ENCODE data around the gene ZBTB5. TPM values are rescaled to one million over a fixed set of nuclear protein-coding genes. Genes with fewer than 3 reads are reported as not detected.

Gene ZBTB5
- total RNA-seq, 2 donors from 2014 or later = 13.9 to 16.5 TPM

GRCh38 chr9:37424204-37424685, 41.0 kb downstream of the ZBTB5 start:
- no peaks in the 10 kb centered on the region for H3K9me3 ChIP-seq (ENCODE audit: control insufficient read depth, low read length, poor library complexity, severe bottlenecking)
- Mint-ChIP-seq H3K27ac (peak overlapping the region; percentile 94), H3K4me3 (no peak overlapping the region), H3K27me3 (no peaks in the 10 kb centered on the region), H3K4me1 (peaks cover 16% of the 10 kb centered on the region), H3K36me3 (ENCODE audit: low read depth) (no peaks in the 10 kb centered on the region)
- DNase-seq (no peak), ATAC-seq (no peak)

- Mint-ChIP-seq H3K36me3 (ENCODE audit: low read depth) (no peaks in the 10 kb centered on the region), H3K4me3 (peak overlapping the region; percentile 96), H3K27me3 (no peaks in the 10 kb centered on the region), H3K27ac (peak overlapping the region; percentile 94), H3K4me1 (peaks cover 16% of the 10 kb centered on the region)
- ATAC-seq = no peak
- no peak for DNase-seq
- no peaks in the 10 kb centered on the region for H3K9me3 ChIP-seq (ENCODE audit: control insufficient read depth, low read length, poor library complexity, severe bottlenecking)
Observed at GRCh38 chr9:37423508-37423907, 41.7 kb downstream of the ZBTB5 start.

- H3K9me3 ChIP-seq (ENCODE audit: control insufficient read depth, low read length, poor library complexity, severe bottlenecking) = no peaks in the 10 kb centered on the region
- no peaks in the 10 kb centered on the region for H3K36me3 Mint-ChIP-seq (ENCODE audit: low read depth)
- H3K4me1 Mint-ChIP-seq = peaks cover 16% of the 10 kb centered on the region
- peak within 1 kb of the TSS; percentile 94 for H3K27ac Mint-ChIP-seq
- peak within 1 kb of the TSS; percentile 96 for H3K4me3 Mint-ChIP-seq
- peak; percentile 99 for ATAC-seq
- no peaks in the 10 kb centered on the region for H3K27me3 Mint-ChIP-seq
- peak; percentile 78 to 82 (median 81) for DNase-seq
Observed at GRCh38 chr9:37422289-37423104, 42.8 kb downstream of the ZBTB5 start, which contains the start of gene GRHPR. TSS of gene GRHPR (plus strand) at chr9:37422696. CDS start at chr9:37422751, 55 bp downstream.

- H3K9me3 ChIP-seq (ENCODE audit: control insufficient read depth, low read length, poor library complexity, severe bottlenecking) = no peaks in the 10 kb centered on the region
- Mint-ChIP-seq H3K36me3 (ENCODE audit: low read depth) (no peaks in the 10 kb centered on the region), H3K27ac (peak overlapping the region; percentile 94), H3K4me1 (peaks cover 16% of the 10 kb centered on the region), H3K4me3 (peak overlapping the region; percentile 96), H3K27me3 (no peaks in the 10 kb centered on the region)
- no peak for ATAC-seq
- DNase-seq = no peak
Observed at GRCh38 chr9:37421914-37422288, 43.3 kb downstream of the ZBTB5 start.

GRCh38 chr9:37420271-37421215, 44.7 kb downstream of the ZBTB5 start:
- Mint-ChIP-seq H3K27me3 (peaks cover under 1% of the 10 kb centered on the region), H3K4me3 (no peak overlapping the region), H3K27ac (no peak overlapping the region), H3K4me1 (peaks cover 16% of the 10 kb centered on the region), H3K36me3 (ENCODE audit: low read depth) (no peaks in the 10 kb centered on the region)
- DNase-seq (no peak), ATAC-seq (no peak)
- no peaks in the 10 kb centered on the region for H3K9me3 ChIP-seq (ENCODE audit: control insufficient read depth, low read length, poor library complexity, severe bottlenecking)

GRCh38 chr9:37419204-37419603, 46.0 kb downstream of the ZBTB5 start:
- no peak overlapping the region for H3K4me3 Mint-ChIP-seq
- peaks cover 22% of the 10 kb centered on the region for H3K4me1 Mint-ChIP-seq
- DNase-seq = no peak
- peaks cover 8% of the 10 kb centered on the region for H3K27me3 Mint-ChIP-seq
- H3K9me3 ChIP-seq (ENCODE audit: control insufficient read depth, low read length, poor library complexity, severe bottlenecking) = no peaks in the 10 kb centered on the region
- ATAC-seq = no peak
- H3K36me3 Mint-ChIP-seq (ENCODE audit: low read depth) = peaks cover 3% of the 10 kb centered on the region
- H3K27ac Mint-ChIP-seq = peak overlapping the region; percentile 62

- H3K36me3 Mint-ChIP-seq (ENCODE audit: low read depth) = peaks cover 3% of the 10 kb centered on the region
- H3K4me1 Mint-ChIP-seq = peaks cover 16% of the 10 kb centered on the region
- peaks cover 8% of the 10 kb centered on the region for H3K27me3 Mint-ChIP-seq
- H3K4me3 Mint-ChIP-seq = no peak overlapping the region
- H3K27ac Mint-ChIP-seq = no peak overlapping the region
- H3K9me3 ChIP-seq (ENCODE audit: control insufficient read depth, low read length, poor library complexity, severe bottlenecking) = no peaks in the 10 kb centered on the region
- ATAC-seq (no peak), DNase-seq (no peak)
Observed at GRCh38 chr9:37417857-37418618, 47.2 kb downstream of the ZBTB5 start.

- Mint-ChIP-seq H3K27ac (no peak overlapping the region), H3K4me1 (peaks cover 12% of the 10 kb centered on the region), H3K36me3 (ENCODE audit: low read depth) (peaks cover 3% of the 10 kb centered on the region), H3K4me3 (no peak overlapping the region), H3K27me3 (peaks cover 8% of the 10 kb centered on the region)
- H3K9me3 ChIP-seq (ENCODE audit: control insufficient read depth, low read length, poor library complexity, severe bottlenecking) = no peaks in the 10 kb centered on the region
- ATAC-seq (no peak), DNase-seq (no peak)
Observed at GRCh38 chr9:37417252-37417803, 47.9 kb downstream of the ZBTB5 start.

- H3K27ac Mint-ChIP-seq = peak overlapping the region; percentile 84
- H3K27me3 Mint-ChIP-seq = peaks cover 8% of the 10 kb centered on the region
- no peaks in the 10 kb centered on the region for H3K9me3 ChIP-seq (ENCODE audit: control insufficient read depth, low read length, poor library complexity, severe bottlenecking)
- H3K4me1 Mint-ChIP-seq = peaks cover 14% of the 10 kb centered on the region
- peak overlapping the region; percentile 47 for H3K4me3 Mint-ChIP-seq
- peaks cover 3% of the 10 kb centered on the region for H3K36me3 Mint-ChIP-seq (ENCODE audit: low read depth)
- ATAC-seq = peak; percentile 95
- DNase-seq = peak; percentile 32 to 74 (median 56)
Observed at GRCh38 chr9:37415011-37415719, 50.1 kb downstream of the ZBTB5 start.

- Mint-ChIP-seq H3K4me1 (peaks cover 17% of the 10 kb centered on the region), H3K4me3 (no peak overlapping the region), H3K36me3 (ENCODE audit: low read depth) (peaks cover 3% of the 10 kb centered on the region), H3K27ac (no peak overlapping the region), H3K27me3 (peaks cover 8% of the 10 kb centered on the region)
- DNase-seq (no peak), ATAC-seq (no peak)
- no peaks in the 10 kb centered on the region for H3K9me3 ChIP-seq (ENCODE audit: control insufficient read depth, low read length, poor library complexity, severe bottlenecking)
Observed at GRCh38 chr9:37414503-37414943, 50.7 kb downstream of the ZBTB5 start.

GRCh38 chr9:37413311-37413710, 51.9 kb downstream of the ZBTB5 start:
- no peaks in the 10 kb centered on the region for H3K9me3 ChIP-seq (ENCODE audit: control insufficient read depth, low read length, poor library complexity, severe bottlenecking)
- Mint-ChIP-seq H3K4me3 (no peak overlapping the region), H3K27ac (no peak overlapping the region), H3K4me1 (peaks cover 24% of the 10 kb centered on the region), H3K27me3 (peaks cover 8% of the 10 kb centered on the region), H3K36me3 (ENCODE audit: low read depth) (peaks cover 3% of the 10 kb centered on the region)
- DNase-seq (no peak), ATAC-seq (no peak)
